ENCODE results near the gene LAMTOR5.

DNA sequence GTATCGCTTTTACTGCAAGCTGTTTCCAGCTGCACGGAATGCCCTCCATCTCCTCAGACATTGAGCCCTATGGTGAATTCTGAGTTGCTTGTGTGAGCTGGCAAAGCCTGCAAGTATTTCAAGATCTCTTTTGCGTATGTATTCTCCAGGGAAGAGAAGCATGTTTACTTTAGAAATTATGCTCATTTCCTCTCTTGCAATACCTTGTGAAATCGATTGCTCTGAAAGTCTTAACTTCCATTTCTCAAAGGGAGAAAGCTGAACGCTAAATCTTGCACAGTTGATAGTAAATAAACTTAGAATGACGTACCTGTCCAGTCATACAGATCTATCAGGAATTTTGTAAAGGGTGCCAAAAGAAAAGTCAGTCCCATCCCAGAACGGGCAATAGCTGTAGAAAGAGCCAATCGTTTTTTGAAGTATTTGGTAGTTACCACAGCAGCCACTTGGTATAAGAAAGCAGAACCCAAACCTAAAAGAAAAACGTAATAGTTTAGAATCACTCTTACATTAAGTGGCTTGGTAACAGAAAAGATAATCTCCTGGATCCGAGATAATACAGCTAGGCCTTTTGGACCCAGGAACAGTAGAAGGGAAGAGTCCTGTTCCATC, 26.7 kb downstream of the LAMTOR5 start:
- no peak for TF ChIP-seq POLR2AphosphoS5 (IDR thresholded peaks at IDR 0.05; ENCODE audit: borderline replicate concordance, low read depth, low read length)
- no peak for TF ChIP-seq EZH2 (IDR thresholded peaks at IDR 0.05)

All from SK-N-MC (cell line).